Measurements from ENCODE around the gene CHMP5.

DNA sequence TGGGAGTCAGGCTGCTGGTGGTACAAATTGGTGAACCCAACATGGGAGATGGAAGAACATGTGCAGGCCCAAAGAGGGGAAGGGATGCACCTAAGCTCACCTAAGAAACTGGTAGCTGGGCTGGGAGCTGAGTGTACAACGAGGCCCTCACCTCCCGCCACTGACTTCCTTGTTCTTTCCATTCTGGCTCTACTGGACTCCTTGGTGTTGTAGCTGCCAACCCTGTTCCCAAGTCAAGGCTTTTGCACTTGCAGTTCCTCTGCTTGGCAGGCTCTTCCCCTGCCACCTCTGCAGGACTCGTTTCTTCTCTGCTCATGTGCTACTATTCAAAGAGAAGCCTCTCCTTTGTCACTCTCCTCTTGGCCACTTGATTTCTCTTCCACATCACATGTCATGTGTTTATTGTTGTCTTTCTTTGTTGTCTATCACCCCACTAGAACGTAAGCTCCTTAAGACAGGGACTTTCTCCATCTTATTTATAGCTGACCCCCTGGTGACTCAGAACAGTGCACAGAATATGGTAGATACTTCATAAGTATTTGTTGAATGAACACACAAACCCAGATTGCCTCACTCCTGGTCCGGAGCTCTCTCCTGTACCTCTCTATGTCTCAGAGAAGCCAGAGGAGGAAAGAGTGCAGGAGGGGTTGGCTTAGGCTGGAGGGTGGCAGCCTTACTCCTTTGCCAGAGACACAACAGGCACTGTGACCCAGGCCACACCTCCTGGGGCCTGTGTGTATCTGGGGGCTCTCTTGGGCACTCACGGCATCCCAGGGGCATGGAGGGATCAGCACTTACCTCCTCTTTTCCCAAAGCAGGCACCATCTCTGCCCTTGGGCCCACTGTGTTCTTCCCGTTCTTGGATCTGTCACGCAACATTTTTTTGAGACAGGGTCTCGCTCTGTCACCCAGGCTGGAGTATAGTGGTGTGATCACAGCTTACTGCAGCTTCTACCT is 30.1 kb upstream of the CHMP5 start:
- TF ChIP-seq, protein P1, sequence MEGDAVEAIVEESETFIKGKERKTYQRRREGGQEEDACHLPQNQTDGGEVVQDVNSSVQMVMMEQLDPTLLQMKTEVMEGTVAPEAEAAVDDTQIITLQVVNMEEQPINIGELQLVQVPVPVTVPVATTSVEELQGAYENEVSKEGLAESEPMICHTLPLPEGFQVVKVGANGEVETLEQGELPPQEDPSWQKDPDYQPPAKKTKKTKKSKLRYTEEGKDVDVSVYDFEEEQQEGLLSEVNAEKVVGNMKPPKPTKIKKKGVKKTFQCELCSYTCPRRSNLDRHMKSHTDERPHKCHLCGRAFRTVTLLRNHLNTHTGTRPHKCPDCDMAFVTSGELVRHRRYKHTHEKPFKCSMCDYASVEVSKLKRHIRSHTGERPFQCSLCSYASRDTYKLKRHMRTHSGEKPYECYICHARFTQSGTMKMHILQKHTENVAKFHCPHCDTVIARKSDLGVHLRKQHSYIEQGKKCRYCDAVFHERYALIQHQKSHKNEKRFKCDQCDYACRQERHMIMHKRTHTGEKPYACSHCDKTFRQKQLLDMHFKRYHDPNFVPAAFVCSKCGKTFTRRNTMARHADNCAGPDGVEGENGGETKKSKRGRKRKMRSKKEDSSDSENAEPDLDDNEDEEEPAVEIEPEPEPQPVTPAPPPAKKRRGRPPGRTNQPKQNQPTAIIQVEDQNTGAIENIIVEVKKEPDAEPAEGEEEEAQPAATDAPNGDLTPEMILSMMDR (IDR thresholded peaks at IDR 0.05) = no peak
- TF ChIP-seq ZFX (IDR thresholded peaks at IDR 0.05; ENCODE audit: borderline replicate concordance) = no peak
